ENCODE measurements around the gene HSD11B1. TPM values are rescaled to one million over a fixed set of nuclear protein-coding genes. Genes with fewer than 3 reads are reported as not detected.

The HSD11B1 gene
- total and polyA plus RNA-seq, 4 donors, result 0.09 to 488 (median 304) TPM

GRCh38 chr1:209675565-209676154, 29.0 kb upstream of the HSD11B1 start:
- H3K27me3 ChIP-seq (ENCODE audit: control insufficient read depth in 4 of 4, insufficient read depth in 4 of 4, low read length in 3 of 4), result no peaks in the 10 kb centered on the region
- no peaks in the 10 kb centered on the region for H3K36me3 ChIP-seq (ENCODE audit: control insufficient read depth in 4 of 4, insufficient read depth in 3 of 4, low read depth in 1 of 4, low read length in 3 of 4)
- TF ChIP-seq FOXA2 (IDR thresholded peaks at IDR 0.05) (no peak), RAD21 (IDR thresholded peaks at IDR 0.05) (no peak), HNF4A (conservative IDR thresholded peaks at IDR 0.05) (no peak), YY1 (IDR thresholded peaks at IDR 0.05) (peak; percentile 0), HNF4G (IDR thresholded peaks at IDR 0.05) (no peak)
- TF ChIP-seq, protein P1, sequence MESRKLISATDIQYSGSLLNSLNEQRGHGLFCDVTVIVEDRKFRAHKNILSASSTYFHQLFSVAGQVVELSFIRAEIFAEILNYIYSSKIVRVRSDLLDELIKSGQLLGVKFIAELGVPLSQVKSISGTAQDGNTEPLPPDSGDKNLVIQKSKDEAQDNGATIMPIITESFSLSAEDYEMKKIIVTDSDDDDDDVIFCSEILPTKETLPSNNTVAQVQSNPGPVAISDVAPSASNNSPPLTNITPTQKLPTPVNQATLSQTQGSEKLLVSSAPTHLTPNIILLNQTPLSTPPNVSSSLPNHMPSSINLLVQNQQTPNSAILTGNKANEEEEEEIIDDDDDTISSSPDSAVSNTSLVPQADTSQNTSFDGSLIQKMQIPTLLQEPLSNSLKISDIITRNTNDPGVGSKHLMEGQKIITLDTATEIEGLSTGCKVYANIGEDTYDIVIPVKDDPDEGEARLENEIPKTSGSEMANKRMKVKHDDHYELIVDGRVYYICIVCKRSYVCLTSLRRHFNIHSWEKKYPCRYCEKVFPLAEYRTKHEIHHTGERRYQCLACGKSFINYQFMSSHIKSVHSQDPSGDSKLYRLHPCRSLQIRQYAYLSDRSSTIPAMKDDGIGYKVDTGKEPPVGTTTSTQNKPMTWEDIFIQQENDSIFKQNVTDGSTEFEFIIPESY (IDR thresholded peaks at IDR 0.05), result no peak
- H3K4me3 ChIP-seq (ENCODE audit: low read depth in 1 of 3, low read length in 3 of 3), result peak overlapping the region; percentile 65 to 82 (median 78)
- WGBS, result 3% methylated on average over 34 of the region's 34 CpGs
- no peaks in the 10 kb centered on the region for H3K9me3 ChIP-seq (ENCODE audit: control insufficient read depth in 4 of 4, low read length in 3 of 4)
- peak overlapping the region; percentile 72 to 94 for H3K27ac ChIP-seq (ENCODE audit: low read depth in 1 of 2, low read length in 2 of 2)
- no peak for DNase-seq (ENCODE audit: low spot score)
- peaks cover 8 to 62% (median 31%) of the 10 kb centered on the region in 4 donors for H3K4me1 ChIP-seq (ENCODE audit: control insufficient read depth in 4 of 4, insufficient read depth in 4 of 4, low read length in 3 of 4)
- H3K9ac ChIP-seq (ENCODE audit: low read depth in 1 of 2, low read length in 2 of 2), result peak overlapping the region; percentile 61 to 77

DNA sequence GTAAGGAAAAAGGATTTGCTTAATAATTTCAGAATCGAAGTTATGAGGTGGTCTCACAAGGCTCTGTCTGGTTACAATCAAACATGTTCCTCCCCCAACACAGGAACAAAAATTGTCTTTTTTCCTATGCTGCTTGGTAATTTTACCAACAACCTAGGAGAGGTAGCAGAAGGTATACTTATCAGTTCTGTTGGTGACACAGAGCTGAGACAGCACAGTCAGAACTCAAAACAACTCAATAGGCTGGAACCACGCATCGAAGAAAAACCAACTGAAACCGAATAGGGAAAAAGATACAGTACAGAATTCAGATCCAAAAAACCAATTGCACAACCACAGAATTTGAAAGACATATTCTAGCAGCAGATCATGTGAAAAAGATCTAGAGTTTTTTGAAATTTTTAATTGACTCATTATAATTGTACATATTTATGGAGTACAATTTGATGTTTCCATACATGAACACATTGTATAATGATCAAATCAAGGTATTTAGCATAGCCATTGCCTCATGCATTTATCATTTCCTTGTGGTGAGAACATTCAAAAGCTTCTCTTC, 25.6 kb upstream of the HSD11B1 start:
- H3K27ac ChIP-seq (ENCODE audit: low read depth in 1 of 2, low read length in 2 of 2), result no peak overlapping the region
- 62% methylated on average over 4 of the region's 4 CpGs for WGBS
- H3K36me3 ChIP-seq (ENCODE audit: control insufficient read depth in 4 of 4, insufficient read depth in 3 of 4, low read depth in 1 of 4, low read length in 3 of 4), result no peaks in the 10 kb centered on the region
- no peak overlapping the region for H3K9ac ChIP-seq (ENCODE audit: low read depth in 1 of 2, low read length in 2 of 2)
- H3K9me3 ChIP-seq (ENCODE audit: control insufficient read depth in 4 of 4, low read length in 3 of 4), result no peaks in the 10 kb centered on the region
- TF ChIP-seq RAD21 (IDR thresholded peaks at IDR 0.05) (no peak), ATF3 (IDR thresholded peaks at IDR 0.05) (no peak), REST (IDR thresholded peaks at IDR 0.05) (no peak), GABPA (IDR thresholded peaks at IDR 0.05 in 1 of 2, conservative IDR thresholded peaks at IDR 0.05 in 1 of 2) (no peak), JUND (IDR thresholded peaks at IDR 0.05) (no peak), YY1 (IDR thresholded peaks at IDR 0.05) (no peak), HNF4A (conservative IDR thresholded peaks at IDR 0.05) (no peak), NR2F2 (IDR thresholded peaks at IDR 0.05) (no peak), TAF1 (conservative IDR thresholded peaks at IDR 0.05) (no peak), FOXA1 (IDR thresholded peaks at IDR 0.05) (no peak), CTCF (IDR thresholded peaks at IDR 0.05; ENCODE audit: low read depth, low read length, missing input control) (no peak), RXRA (IDR thresholded peaks at IDR 0.05) (no peak), SP1 (IDR thresholded peaks at IDR 0.05) (no peak), HNF4G (IDR thresholded peaks at IDR 0.05) (no peak), EGR1 (IDR thresholded peaks at IDR 0.05; ENCODE audit: low read depth in 2 of 2) (no peak), FOXA2 (IDR thresholded peaks at IDR 0.05) (no peak)
- TF ChIP-seq, protein P2, sequence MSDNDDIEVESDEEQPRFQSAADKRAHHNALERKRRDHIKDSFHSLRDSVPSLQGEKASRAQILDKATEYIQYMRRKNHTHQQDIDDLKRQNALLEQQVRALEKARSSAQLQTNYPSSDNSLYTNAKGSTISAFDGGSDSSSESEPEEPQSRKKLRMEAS (IDR thresholded peaks at IDR 0.05), result no peak
- TF ChIP-seq, protein P1 (IDR thresholded peaks at IDR 0.05), result no peak
- H3K4me3 ChIP-seq (ENCODE audit: low read depth in 1 of 3, low read length in 3 of 3), result no peak overlapping the region
- no peak for DNase-seq (ENCODE audit: low spot score)
- H3K4me1 ChIP-seq (ENCODE audit: control insufficient read depth in 4 of 4, insufficient read depth in 4 of 4, low read length in 3 of 4), result peaks cover 2 to 31% (median 10%) of the 10 kb centered on the region in 4 donors
- H3K27me3 ChIP-seq (ENCODE audit: control insufficient read depth in 4 of 4, insufficient read depth in 4 of 4, low read length in 3 of 4), result no peaks in the 10 kb centered on the region

Data from liver (tissue), 9 donors.